Ishikawa (cell line): ENCODE data around the gene CLIP4.

ENCODE experiments used
- EP300 ChIP-seq: IDR thresholded peaks from 2 replicates; pipeline ENCODE4 v1.6.1; 2012; ENCODE audit warnings: borderline replicate concordance
- FOXM1 ChIP-seq: IDR thresholded peaks from 2 replicates; pipeline ENCODE4 v1.6.1; 2012; ENCODE audit warnings: low read depth, borderline replicate concordance
- RAD21 ChIP-seq: IDR thresholded peaks from 2 replicates; pipeline ENCODE4 v1.6.1; 2012; ENCODE audit warnings: low read depth
- REST ChIP-seq: IDR thresholded peaks from 2 replicates; pipeline ENCODE4 v1.6.1; 2012; ENCODE audit warnings: low read depth, mild to moderate bottlenecking
- TCF12 ChIP-seq: IDR thresholded peaks from 2 replicates; pipeline ENCODE4 v1.6.1; 2012; ENCODE audit warnings: low read depth
- TEAD4 ChIP-seq: IDR thresholded peaks from 2 replicates; pipeline ENCODE4 v1.6.1; 2012
- YY1 ChIP-seq: IDR thresholded peaks from 2 replicates; pipeline ENCODE4 v1.6.1; 2012; ENCODE audit warnings: low read depth
- ZBTB7A ChIP-seq: IDR thresholded peaks from 2 replicates; pipeline ENCODE4 v1.6.1; 2012; ENCODE audit warnings: low read depth
- TF ChIP-seq, protein P1 (sequence below): IDR thresholded peaks from 2 replicates; pipeline ENCODE4 v1.6.1; 2012

DNA sequence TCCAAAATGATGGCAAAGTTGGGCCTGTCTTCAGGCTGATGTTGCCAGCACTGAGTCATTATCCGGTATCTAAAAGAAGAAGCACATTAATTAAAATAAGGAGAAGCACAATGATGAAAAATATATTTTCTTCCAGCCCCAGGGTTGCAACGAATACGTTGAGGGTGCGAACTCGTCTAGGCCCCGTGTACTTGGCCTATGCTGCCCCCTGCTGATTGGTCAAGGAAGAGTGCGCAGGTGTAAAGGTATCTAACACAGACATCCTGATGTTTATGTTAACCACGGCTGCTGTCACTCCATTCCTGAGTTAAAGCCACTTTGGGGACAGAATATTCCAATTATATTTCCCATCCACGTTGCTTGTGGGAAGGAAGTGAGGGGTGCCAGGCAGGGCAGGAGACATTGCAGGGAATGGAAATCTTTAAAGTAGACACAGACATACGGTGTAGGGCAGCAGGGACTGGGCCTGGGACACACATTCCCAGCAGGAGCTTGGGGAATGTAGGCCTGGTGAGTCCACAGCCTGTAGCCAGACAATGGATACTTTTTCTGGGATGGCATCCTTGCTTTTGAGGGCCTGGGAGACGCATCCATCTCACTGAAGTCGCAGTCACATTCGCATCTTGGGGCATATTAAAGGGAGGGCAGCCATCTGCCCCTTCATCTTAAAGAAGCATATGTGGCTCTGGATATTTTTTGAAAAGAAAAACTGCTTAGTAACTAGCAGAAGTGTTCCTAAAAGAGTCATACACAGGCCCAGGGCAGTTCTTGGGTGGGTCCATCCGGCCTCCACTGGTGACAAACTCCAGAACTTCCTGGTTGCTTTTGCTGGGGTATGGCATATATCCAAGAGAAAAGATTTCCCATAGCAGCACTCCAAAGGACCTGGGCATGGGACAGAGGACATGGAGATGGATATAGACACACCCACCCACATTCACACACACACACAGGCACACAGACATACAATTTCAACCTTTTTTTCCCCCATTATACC is 81.9 kb downstream of the CLIP4 start:
- TF ChIP-seq EP300 (no peak), TEAD4 (no peak), YY1 (no peak), FOXM1 (no peak), REST (no peak), TCF12 (no peak), RAD21 (peak; percentile 91), ZBTB7A (no peak)
- TF ChIP-seq, protein P1, sequence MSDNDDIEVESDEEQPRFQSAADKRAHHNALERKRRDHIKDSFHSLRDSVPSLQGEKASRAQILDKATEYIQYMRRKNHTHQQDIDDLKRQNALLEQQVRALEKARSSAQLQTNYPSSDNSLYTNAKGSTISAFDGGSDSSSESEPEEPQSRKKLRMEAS: no peak
